LoVo (cell line): ENCODE results near the gene ADSS1.

ENCODE experiments used
- DNase-seq: peaks from one replicate; pipeline ENCODE4 v3.0.0-alpha.2; 2016; ENCODE audit warnings: low spot score

ADSS1 gene

DNA sequence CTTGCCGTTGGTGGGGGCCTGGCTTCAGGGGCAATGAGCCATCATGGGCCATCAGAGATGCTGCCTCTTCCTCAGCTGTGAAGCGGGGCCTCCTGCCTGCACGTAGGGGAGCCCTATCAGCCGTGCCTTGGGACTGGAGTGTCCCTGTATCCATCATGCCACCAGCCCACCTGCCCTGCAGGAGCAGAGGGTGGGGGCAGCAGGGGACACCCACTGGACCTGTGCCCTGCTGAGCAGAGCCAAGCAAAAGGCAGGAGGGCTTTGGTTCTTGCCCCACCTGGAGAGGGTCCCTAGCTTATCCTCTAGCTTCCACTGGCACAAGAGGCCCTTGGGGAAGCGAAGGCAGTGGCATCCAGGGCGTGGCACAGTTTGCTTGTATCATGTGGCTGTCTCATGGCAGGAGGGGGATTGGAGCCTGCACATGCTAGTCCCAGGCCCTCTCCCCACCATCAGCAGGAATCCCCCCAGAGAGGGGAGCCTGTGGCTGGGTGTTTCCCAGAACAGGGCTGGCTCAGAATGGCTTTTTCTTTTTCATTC, 10.1 kb downstream of the ADSS1 start:
- no peak for DNase-seq

DNA sequence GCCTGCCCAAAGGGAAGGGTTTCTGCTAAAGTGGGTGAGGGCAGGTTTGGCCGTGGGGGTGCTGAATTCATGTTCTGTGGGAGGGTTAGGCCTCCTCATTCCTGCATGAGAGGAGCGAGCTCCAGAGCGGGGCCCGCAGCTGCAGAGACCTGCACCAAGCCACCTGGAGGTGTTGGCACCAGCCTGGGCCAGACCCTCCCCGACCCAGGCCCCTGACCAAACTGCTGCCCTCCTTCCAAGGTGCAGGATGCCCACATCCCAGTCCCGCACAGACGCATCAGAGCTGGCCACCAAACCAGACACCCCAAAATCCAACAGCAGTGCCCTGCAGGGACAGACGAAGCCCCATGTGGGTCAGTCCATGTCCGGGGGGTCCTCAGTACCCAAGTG, 10.6 kb downstream of the ADSS1 start:
- no peak for DNase-seq

DNA sequence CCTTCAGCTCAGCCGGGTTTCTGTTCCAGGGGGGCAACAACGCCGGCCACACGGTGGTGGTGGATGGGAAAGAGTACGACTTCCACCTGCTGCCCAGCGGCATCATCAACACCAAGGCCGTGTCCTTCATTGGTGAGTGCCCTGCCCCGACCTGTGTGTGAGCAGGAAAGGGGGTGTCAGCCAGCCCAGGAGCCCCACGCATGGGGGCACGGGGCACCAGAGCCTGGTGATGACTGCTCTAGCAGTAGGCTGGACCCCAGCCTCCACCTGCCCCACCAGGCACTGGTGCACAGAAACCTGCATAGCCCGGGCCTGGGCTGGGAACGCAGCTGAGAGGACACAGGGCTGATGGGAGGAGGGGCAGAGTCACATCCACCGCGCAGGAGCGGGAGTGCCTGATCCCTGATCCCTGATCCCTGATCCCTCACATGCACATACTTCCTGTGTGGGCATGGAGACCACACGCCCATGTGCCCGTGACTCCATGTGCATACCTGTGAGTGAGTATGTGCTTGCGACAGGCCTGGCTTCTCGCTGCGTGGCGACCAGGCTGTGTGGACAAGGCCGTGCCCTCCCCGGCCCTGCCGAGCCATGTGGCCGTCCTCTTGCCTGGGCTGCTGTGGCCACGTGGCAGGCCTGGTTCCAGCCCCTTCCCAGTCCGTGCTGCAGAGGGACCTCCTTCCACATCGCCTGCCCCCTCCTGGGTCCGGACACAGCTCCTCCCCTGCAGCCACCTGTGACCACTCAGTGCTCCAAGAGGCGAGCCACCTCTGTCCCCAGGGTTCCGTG, 11.2 kb downstream of the ADSS1 start:
- DNase-seq: no peak

GRCh38 chr14:104735830-104736642, 12.0 kb downstream of the ADSS1 start:
- DNase-seq: no peak

- DNase-seq: no peak
Observed at GRCh38 chr14:104738375-104739019, 14.5 kb downstream of the ADSS1 start.

DNA sequence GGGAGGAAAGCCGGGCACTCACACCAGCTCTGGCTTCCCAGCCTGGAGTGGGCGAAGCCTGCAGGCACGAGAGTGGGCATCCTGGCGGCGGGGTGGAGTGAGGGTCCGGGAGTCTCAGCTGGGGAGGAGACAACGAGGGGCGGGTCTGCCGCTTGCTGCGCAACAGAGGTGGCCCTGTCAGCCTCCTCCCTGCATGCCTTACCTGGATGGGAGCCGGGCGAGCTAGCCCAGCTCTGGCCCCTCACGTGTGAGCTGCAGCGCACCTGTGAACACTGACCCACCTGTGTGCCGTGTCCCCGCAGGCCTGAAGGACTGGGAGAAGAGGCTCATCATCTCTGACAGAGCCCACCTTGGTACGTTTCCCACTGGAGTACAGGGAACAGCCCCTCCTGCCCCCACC, 15.0 kb downstream of the ADSS1 start:
- no peak for DNase-seq

- no peak for DNase-seq
Observed at GRCh38 chr14:104739546-104740516, 15.8 kb downstream of the ADSS1 start.

DNA sequence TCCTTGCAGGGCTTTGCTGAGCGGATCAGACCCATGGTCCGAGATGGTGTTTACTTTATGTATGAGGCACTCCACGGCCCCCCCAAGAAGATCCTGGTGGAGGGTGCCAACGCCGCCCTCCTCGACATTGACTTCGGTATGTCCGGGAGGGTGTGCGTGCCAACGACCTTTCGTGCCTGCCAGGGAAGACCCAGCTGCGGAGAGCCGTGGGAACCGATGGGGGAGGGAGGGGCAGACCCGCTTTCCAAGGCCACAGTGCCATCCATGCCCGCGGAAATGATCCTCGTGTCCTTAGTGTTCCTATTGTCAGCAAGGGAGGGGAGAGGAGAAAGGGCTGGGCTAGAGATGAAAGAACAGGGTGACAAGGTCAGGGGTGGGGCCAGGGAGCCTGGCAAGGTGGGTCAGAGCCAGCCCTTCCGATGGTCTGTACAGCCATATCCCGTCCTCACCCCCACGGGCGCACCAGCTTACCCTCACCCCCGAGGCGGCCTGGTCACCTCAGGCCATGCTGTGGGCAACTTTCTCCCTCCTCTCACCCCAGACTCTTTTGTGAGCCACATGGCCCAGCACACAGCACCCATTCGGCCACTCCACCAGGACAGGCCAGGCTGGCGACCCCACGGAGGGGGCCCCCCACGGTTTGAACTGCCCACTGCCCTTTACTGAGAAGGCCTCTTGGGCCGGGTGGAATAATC, 17.2 kb downstream of the ADSS1 start:
- DNase-seq: no peak

DNA sequence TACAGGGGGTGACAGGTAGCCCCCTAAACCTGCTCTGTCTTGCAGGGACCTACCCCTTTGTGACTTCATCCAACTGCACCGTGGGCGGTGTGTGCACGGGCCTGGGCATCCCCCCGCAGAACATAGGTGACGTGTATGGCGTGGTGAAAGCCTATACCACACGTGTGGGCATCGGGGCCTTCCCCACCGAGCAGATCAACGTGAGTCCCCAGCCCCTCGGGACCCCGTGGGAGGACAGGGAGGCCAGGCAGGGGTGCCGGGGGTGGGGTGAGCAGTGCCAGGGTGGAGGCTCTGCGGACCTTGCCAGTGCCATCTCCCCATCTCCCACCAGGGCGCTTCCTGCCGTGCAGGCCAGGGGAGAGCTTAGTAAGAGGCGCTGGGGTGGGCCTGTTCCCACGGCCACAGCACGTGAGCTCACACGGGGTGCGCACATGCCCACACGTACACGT, 17.8 kb downstream of the ADSS1 start:
- DNase-seq: no peak

- DNase-seq: no peak
Observed at GRCh38 chr14:104742586-104743455, 18.8 kb downstream of the ADSS1 start.

GRCh38 chr14:104743461-104744380, 19.7 kb downstream of the ADSS1 start:
- DNase-seq: no peak

DNA sequence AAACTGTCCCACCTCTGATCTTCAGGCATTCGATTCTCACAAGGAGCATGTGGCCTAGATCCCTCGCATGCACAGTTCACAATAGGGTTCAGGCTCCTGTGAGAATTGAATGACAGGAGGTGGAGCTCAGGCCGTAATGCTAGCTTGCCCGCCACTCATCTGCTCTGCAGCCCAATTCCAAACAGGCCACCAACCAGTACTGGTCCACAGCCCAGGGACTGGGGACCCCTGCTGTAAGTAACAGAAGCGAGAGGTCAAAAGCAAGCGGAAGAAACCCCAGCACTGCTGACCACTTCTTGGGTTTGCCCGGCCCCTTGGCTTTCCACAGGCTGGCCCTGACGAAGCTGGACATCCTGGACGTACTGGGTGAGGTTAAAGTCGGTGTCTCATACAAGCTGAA, 20.5 kb downstream of the ADSS1 start:
- DNase-seq: no peak

DNA sequence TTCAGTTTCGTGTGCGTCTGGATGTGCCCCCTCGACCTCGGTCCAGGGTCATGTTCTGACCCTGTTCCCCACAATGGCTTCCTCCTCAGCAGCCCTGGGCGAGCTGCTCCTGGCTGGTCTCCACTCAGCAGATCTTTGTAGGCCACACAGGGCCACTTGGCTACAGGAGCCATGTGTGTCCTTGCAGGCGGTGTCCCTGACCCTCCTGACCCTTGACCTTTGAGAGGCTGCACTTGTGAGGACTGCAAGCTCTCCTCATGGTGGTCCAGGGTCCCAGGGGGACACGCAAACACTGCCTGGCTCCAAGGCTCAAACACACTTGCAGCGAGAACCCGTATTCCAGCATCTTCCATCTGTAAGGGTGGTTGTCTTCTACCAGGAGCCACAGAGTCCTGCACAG, 21.4 kb downstream of the ADSS1 start:
- no peak for DNase-seq

- DNase-seq: no peak
Observed at GRCh38 chr14:104746071-104746545, 22.1 kb downstream of the ADSS1 start.

- no peak for DNase-seq
Observed at GRCh38 chr14:104746934-104747481, 23.0 kb downstream of the ADSS1 start.

- no peak for DNase-seq
Observed at GRCh38 chr14:104747876-104748275, 23.8 kb downstream of the ADSS1 start.

DNA sequence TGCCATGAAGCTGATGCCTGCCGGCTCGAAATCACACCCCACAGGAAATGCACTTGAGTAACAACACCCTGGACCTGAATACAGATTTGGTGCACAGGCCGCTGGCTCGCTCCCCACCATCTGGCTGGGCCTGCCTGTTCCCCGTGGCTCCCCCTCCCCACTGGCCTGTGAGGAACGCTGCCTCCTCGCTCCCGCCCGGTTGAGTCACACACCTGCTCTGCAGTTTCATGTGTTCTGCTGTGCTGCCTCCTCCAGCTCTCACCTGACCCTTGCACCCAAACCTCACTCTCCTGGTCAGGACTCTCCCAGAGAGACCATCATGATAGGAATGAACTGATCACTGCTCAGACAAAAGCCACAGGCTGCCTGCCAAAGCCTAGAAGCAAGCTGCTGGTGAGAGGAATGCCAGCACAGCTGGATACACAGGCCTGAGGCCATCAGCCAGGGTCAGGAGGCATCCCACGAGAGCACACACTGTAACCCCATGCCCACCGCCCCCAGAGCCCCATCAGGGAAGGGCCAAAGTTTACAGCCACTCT, 25.2 kb downstream of the ADSS1 start:
- DNase-seq: no peak
